Smooth muscle cell (in vitro differentiated cells): Measurements from ENCODE around the gene CRIP3. TPM values are rescaled to one million over a fixed set of nuclear protein-coding genes. Genes with fewer than 3 reads are reported as not detected.

Experiments
- DNase-seq: peaks from one replicate; lab custom pipeline; 2025; ENCODE audit not compliant: unreplicated experiment; lab: John Stamatoyannopoulos, UW
- H2AFZ ChIP-seq: fragments of 200-600 bp; sonication (generic); 2 replicates; pipeline ENCODE4 v1.6.0; 2016; ENCODE audit warnings: antibody characterized with exemption, low read depth, mild to moderate bottlenecking
- H3F3A ChIP-seq: fragments of 200-600 bp; sonication (generic); 2 replicates; pipeline ENCODE4 v1.6.0; 2017; ENCODE audit warnings: antibody characterized with exemption, low read depth
- H3K27ac ChIP-seq: fragments of 200-600 bp; sonication (generic); 2 replicates; pipeline ENCODE4 v1.5.1; 2016; ENCODE audit warnings: low read depth, mild to moderate bottlenecking
- H3K27me3 ChIP-seq: fragments of 200-600 bp; sonication (generic); 2 replicates; pipeline ENCODE4 v1.6.1; 2016; ENCODE audit warnings: low read depth, mild to moderate bottlenecking
- H3K36me3 ChIP-seq: fragments of 200-600 bp; sonication (generic); 2 replicates; pipeline ENCODE4 v1.5.1; 2016; ENCODE audit warnings: low read depth
- H3K4me1 ChIP-seq: fragments of 200-600 bp; sonication (generic); 2 replicates; pipeline ENCODE4 v1.5.1; 2016; ENCODE audit warnings: low read depth
- H3K4me2 ChIP-seq: fragments of 200-600 bp; sonication (generic); 2 replicates; pipeline ENCODE4 v1.6.0; 2016; ENCODE audit warnings: mild to moderate bottlenecking
- H3K4me3 ChIP-seq: fragments of 200-600 bp; sonication (generic); 2 replicates; pipeline ENCODE4 v1.5.1; 2016; ENCODE audit warnings: mild to moderate bottlenecking
- H3K79me2 ChIP-seq: fragments of 200-600 bp; sonication (generic); 2 replicates; pipeline ENCODE4 v1.6.0; 2016; ENCODE audit warnings: low read depth, mild to moderate bottlenecking
- H3K9ac ChIP-seq: fragments of 200-600 bp; sonication (generic); 2 replicates; pipeline ENCODE4 v1.6.0; 2016; ENCODE audit warnings: low read depth
- H3K9me3 ChIP-seq: fragments of 200-600 bp; sonication (generic); replicated peaks from 2 replicates; pipeline ENCODE4 v1.5.1; 2016; ENCODE audit warnings: low read depth
- H4K20me1 ChIP-seq: fragments of 200-600 bp; sonication (generic); 2 replicates; pipeline ENCODE4 v1.6.0; 2016; ENCODE audit warnings: low read depth
- CTCF ChIP-seq: fragments of 200-600 bp; sonication (generic); IDR thresholded peaks from 2 replicates; pipeline ENCODE4 v1.5.1; 2017; ENCODE audit warnings: borderline replicate concordance, mild to moderate bottlenecking, antibody characterized with exemption; ENCODE audit not compliant: insufficient read depth, poor library complexity, severe bottlenecking
- WGBS: methylation state at CpG from one replicate; pipeline ENCODE4 v1.1.7; 2016; ENCODE audit warnings: low lambda C conversion rate; 5-methylcytosine and 5-hydroxymethylcytosine counted together
- polyA plus RNA-seq: library from polyadenylated mRNA; unstranded; fragments of >200 nt; fragmentation: Nextera tagmentation; extraction: Ambion mirVana; gene quantifications from 2 replicates; pipeline ENCODE4 v1.2.1, GENCODE V29; 2016
- total RNA-seq: library from RNA; depleted of rRNA; stranded (reverse); fragments of >200 nt; gene quantifications from 2 replicates; pipeline ENCODE4 v1.2.3, GENCODE V29; 2014

CRIP3 gene
- total and polyA plus RNA-seq, 2 experiments from 2014 or later: not detected

DNA sequence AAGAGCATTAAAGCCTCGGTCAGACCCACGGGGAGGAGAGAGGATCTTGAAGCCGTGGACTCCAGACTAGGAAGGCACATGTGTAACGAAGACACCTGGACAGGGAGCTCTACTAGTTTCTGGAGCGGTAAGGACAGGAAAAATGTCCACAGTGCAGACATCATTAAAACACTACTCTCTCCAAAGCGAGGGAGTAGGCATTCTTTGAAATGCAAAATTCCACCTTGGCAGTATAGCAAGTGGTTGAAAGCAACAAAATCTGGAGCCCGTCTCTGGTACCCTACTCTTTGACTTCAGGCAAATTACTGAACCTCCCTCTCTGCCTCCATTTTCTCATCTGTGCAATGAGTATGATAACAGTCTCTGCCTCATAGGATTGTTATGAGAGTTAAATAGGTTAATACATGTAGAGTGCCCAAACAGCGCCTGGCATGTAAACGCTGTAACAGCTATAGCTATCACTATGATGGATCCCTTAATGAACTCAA is 408 bp upstream of the CRIP3 start:
- Histone ChIP-seq H3K9ac (no peak overlapping the region), H3K4me2 (peak overlapping the region; percentile 82), H3K79me2 (no peaks in the 10 kb centered on the region), H4K20me1 (no peaks in the 10 kb centered on the region), H3K27me3 (peaks cover 11% of the 10 kb centered on the region), H2AFZ (peak overlapping the region; percentile 79), H3K36me3 (no peaks in the 10 kb centered on the region), H3F3A (no peaks in the 10 kb centered on the region), H3K9me3 (no peaks in the 10 kb centered on the region), H3K27ac (no peak overlapping the region), H3K4me3 (peak overlapping the region; percentile 38), H3K4me1 (peaks cover 5% of the 10 kb centered on the region)
- 27% methylated on average over 9 of the region's 9 CpGs for WGBS
- no peak for DNase-seq
- no peak for TF ChIP-seq CTCF

- H3K9ac ChIP-seq: no peak overlapping the region
- H3K27me3 ChIP-seq: peaks cover 11% of the 10 kb centered on the region
- no peaks in the 10 kb centered on the region for H3F3A ChIP-seq
- DNase-seq: no peak
- 87% methylated on average over 5 of the region's 5 CpGs for WGBS
- H3K27ac ChIP-seq: no peak overlapping the region
- H3K36me3 ChIP-seq: no peaks in the 10 kb centered on the region
- H3K79me2 ChIP-seq: no peaks in the 10 kb centered on the region
- TF ChIP-seq CTCF: no peak
- H3K9me3 ChIP-seq: no peaks in the 10 kb centered on the region
- H2AFZ ChIP-seq: no peak overlapping the region
- no peak overlapping the region for H3K4me3 ChIP-seq
- H4K20me1 ChIP-seq: no peaks in the 10 kb centered on the region
- no peak overlapping the region for H3K4me2 ChIP-seq
- peaks cover 5% of the 10 kb centered on the region for H3K4me1 ChIP-seq
Measured at GRCh38 chr6:43307451-43308100, 1.1 kb downstream of the CRIP3 start.

GRCh38 chr6:43306086-43306485 is 2.5 kb downstream of the CRIP3 start:
- Histone ChIP-seq H3K27ac (no peak overlapping the region), H3K4me1 (peaks cover 5% of the 10 kb centered on the region), H3K27me3 (peaks cover 11% of the 10 kb centered on the region), H3F3A (no peaks in the 10 kb centered on the region), H3K36me3 (no peaks in the 10 kb centered on the region), H2AFZ (no peak overlapping the region), H3K79me2 (no peaks in the 10 kb centered on the region), H4K20me1 (no peaks in the 10 kb centered on the region), H3K9ac (no peak overlapping the region), H3K4me2 (no peak overlapping the region), H3K9me3 (no peaks in the 10 kb centered on the region), H3K4me3 (no peak overlapping the region)
- over 99% methylated on average over 7 of the region's 7 CpGs for WGBS
- DNase-seq: no peak
- TF ChIP-seq CTCF: no peak

DNA sequence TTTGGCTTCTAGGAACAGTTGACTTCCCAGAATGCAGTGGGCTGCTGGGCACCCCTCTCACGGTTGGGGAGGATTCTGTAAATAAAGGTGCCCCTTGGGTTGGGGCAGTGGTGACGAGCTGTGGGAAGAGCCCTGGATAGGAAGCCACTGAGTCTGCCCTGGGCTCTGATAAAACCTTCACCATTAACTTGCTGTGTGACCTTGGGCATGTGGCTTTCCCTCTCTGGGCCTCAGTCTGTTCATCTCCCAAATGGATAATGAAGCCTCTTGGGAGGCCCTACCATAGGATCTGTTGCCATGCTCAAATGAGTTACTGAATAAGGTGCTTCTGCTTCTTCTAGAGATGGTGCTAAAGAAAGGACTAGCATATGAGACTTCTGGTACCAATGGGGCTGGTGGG is 3.7 kb downstream of the CRIP3 start:
- H3K27me3 ChIP-seq: peaks cover 11% of the 10 kb centered on the region
- no peak for TF ChIP-seq CTCF
- H3K36me3 ChIP-seq: no peaks in the 10 kb centered on the region
- no peaks in the 10 kb centered on the region for H3K79me2 ChIP-seq
- 89% methylated on average over 2 of the region's 2 CpGs for WGBS
- H2AFZ ChIP-seq: no peak overlapping the region
- DNase-seq: no peak
- no peak overlapping the region for H3K27ac ChIP-seq
- no peaks in the 10 kb centered on the region for H3F3A ChIP-seq
- H3K9ac ChIP-seq: no peak overlapping the region
- no peak overlapping the region for H3K4me3 ChIP-seq
- no peaks in the 10 kb centered on the region for H3K9me3 ChIP-seq
- H3K4me2 ChIP-seq: no peak overlapping the region
- peaks cover 5% of the 10 kb centered on the region for H3K4me1 ChIP-seq
- no peaks in the 10 kb centered on the region for H4K20me1 ChIP-seq
